H9 (cell line): ENCODE measurements around the gene PHTF2. TPM values are rescaled to one million over a fixed set of nuclear protein-coding genes. Genes with fewer than 3 reads are reported as not detected.

Source experiments
- DNase-seq: peaks from one replicate; pipeline ENCODE4 v3.0.0-alpha.2; 2017
- H2AFZ ChIP-seq: one replicate; pipeline ENCODE4 v1.6.1; 2013; ENCODE audit warnings: mild to moderate bottlenecking, low read length, control low read depth, moderate library complexity
- H2AK5ac ChIP-seq: 2 replicates; pipeline ENCODE4 v1.6.1; 2013; ENCODE audit warnings: low read length, control low read depth, mixed read lengths; ENCODE audit not compliant: insufficient read length
- H2BK120ac ChIP-seq: one replicate; pipeline ENCODE4 v1.6.1; 2013; ENCODE audit warnings: low read depth, mild to moderate bottlenecking, low read length, control low read depth, inconsistent platforms; ENCODE audit not compliant: poor library complexity, severe bottlenecking
- H2BK12ac ChIP-seq: 2 replicates; pipeline ENCODE4 v1.6.1; 2013; ENCODE audit warnings: low read length, control low read depth, mixed read lengths, low read depth; ENCODE audit not compliant: insufficient read length
- H2BK15ac ChIP-seq: 2 replicates; pipeline ENCODE4 v1.6.1; 2013; ENCODE audit warnings: low read depth, low read length, control low read depth
- H2BK20ac ChIP-seq: one replicate; pipeline ENCODE4 v1.6.1; 2013; ENCODE audit warnings: low read depth, mild to moderate bottlenecking, low read length, control low read depth, inconsistent platforms; ENCODE audit not compliant: poor library complexity, severe bottlenecking
- H2BK5ac ChIP-seq: 2 replicates; pipeline ENCODE4 v1.6.1; 2013; ENCODE audit warnings: low read length, control low read depth, mixed read lengths; ENCODE audit not compliant: insufficient read length
- H3K14ac ChIP-seq: 2 replicates; pipeline ENCODE4 v1.6.1; 2013; ENCODE audit warnings: low read length, control low read depth; ENCODE audit not compliant: insufficient read depth
- H3K18ac ChIP-seq: 2 replicates; pipeline ENCODE4 v1.6.1; 2013; ENCODE audit warnings: low read depth, mild to moderate bottlenecking, mixed read lengths, low read length, control low read depth; ENCODE audit not compliant: insufficient read length
- H3K23ac ChIP-seq: 2 replicates; pipeline ENCODE4 v1.6.1; 2013; ENCODE audit warnings: low read length, control low read depth, mixed read lengths, low read depth; ENCODE audit not compliant: insufficient read length
- H3K23me2 ChIP-seq: 2 replicates; pipeline ENCODE4 v1.6.1; 2013; ENCODE audit warnings: low read depth, mild to moderate bottlenecking, mixed read lengths, low read length, control low read depth; ENCODE audit not compliant: insufficient read length, poor library complexity, severe bottlenecking
- H3K27ac ChIP-seq: 2 replicates; pipeline ENCODE4 v1.5.1; 2013; ENCODE audit warnings: low read length, control low read depth, mixed read lengths, low read depth; ENCODE audit not compliant: insufficient read length
- H3K27me3 ChIP-seq: 2 replicates; pipeline ENCODE4 v1.6.1; 2013; ENCODE audit warnings: low read length, control low read depth, inconsistent platforms; ENCODE audit not compliant: insufficient read depth
- H3K4ac ChIP-seq: 2 replicates; pipeline ENCODE4 v1.6.1; 2013; ENCODE audit warnings: low read depth, mild to moderate bottlenecking, control low read depth, inconsistent platforms, low read length, moderate library complexity
- H3K4me1 ChIP-seq: 2 replicates; pipeline ENCODE4 v1.6.1; 2013; ENCODE audit warnings: low read length, control low read depth, inconsistent platforms; ENCODE audit not compliant: insufficient read depth
- H3K4me2 ChIP-seq: 2 replicates; pipeline ENCODE4 v1.6.1; 2013; ENCODE audit warnings: low read length, control low read depth, mixed read lengths; ENCODE audit not compliant: insufficient read length, insufficient read depth
- H3K56ac ChIP-seq: 2 replicates; pipeline ENCODE4 v1.6.1; 2013; ENCODE audit warnings: low read depth, mild to moderate bottlenecking, mixed read lengths, low read length, control low read depth; ENCODE audit not compliant: insufficient read length
- H3K79me1 ChIP-seq: 2 replicates; pipeline ENCODE4 v1.6.1; 2013; ENCODE audit warnings: low read depth, mild to moderate bottlenecking, moderate library complexity, low read length, control low read depth, inconsistent platforms; ENCODE audit not compliant: insufficient read depth, poor library complexity, severe bottlenecking
- H3K79me2 ChIP-seq: 2 replicates; pipeline ENCODE4 v1.6.1; 2013; ENCODE audit warnings: low read length, control low read depth, inconsistent platforms; ENCODE audit not compliant: insufficient read depth
- H3K9ac ChIP-seq: 2 replicates; pipeline ENCODE4 v1.6.1; 2013; ENCODE audit warnings: low read length, control low read depth, mixed read lengths; ENCODE audit not compliant: insufficient read length; ENCODE audit errors: extremely low read depth
- H3K9me3 ChIP-seq: one replicate; pipeline ENCODE4 v1.6.1; 2013; ENCODE audit warnings: low read depth, low read length, inconsistent platforms; ENCODE audit not compliant: control insufficient read depth
- H3T11ph ChIP-seq: one replicate; pipeline ENCODE4 v1.6.1; 2013; ENCODE audit warnings: mild to moderate bottlenecking, low read length, control low read depth, inconsistent platforms
- H4K20me1 ChIP-seq: one replicate; pipeline ENCODE4 v1.6.1; 2013; ENCODE audit not compliant: control insufficient read depth, insufficient read length, insufficient read depth
- H4K5ac ChIP-seq: 2 replicates; pipeline ENCODE4 v1.6.1; 2013; ENCODE audit warnings: low read depth, mild to moderate bottlenecking, mixed read lengths, low read length, control low read depth; ENCODE audit not compliant: insufficient read length
- H4K8ac ChIP-seq: replicated peaks from 2 replicates; pipeline ENCODE4 v1.6.1; 2013; ENCODE audit warnings: low read length, control low read depth, mixed read lengths, low read depth; ENCODE audit not compliant: insufficient read length
- H4K91ac ChIP-seq: 2 replicates; pipeline ENCODE4 v1.6.1; 2013; ENCODE audit warnings: low read depth, mild to moderate bottlenecking, moderate library complexity, mixed read lengths, low read length, control low read depth; ENCODE audit not compliant: insufficient read length
- H3K27ac Mint-ChIP-seq, 3 experiments: 2 replicates in 2 of 3; 3 replicates in 1 of 3; pipeline ENCODE4 v1.8.0; 2020 to 2021; ENCODE audit warnings: mixed read lengths in 3 of 3, mild to moderate bottlenecking in 1 of 3, moderate library complexity in 1 of 3
- H3K27me3 Mint-ChIP-seq: 2 replicates; pipeline ENCODE4 v1.8.0; 2021; ENCODE audit warnings: low read depth, mild to moderate bottlenecking, moderate library complexity, mixed read lengths
- H3K36me3 Mint-ChIP-seq, 3 experiments: 2 replicates in 2 of 3; 3 replicates in 1 of 3; pipeline ENCODE4 v1.8.0; 2020 to 2021; ENCODE audit warnings: low read depth in 3 of 3, mixed read lengths in 3 of 3; ENCODE audit not compliant: insufficient read depth in 1 of 3
- H3K4me1 Mint-ChIP-seq, 2 experiments: 2 replicates each; pipeline ENCODE4 v1.8.0; 2020; ENCODE audit warnings: mixed read lengths in 2 of 2
- H3K4me3 Mint-ChIP-seq, 2 experiments: 2 replicates in 1 of 2; 3 replicates in 1 of 2; pipeline ENCODE4 v1.8.0; 2020 to 2021; ENCODE audit warnings: mild to moderate bottlenecking in 2 of 2, mixed read lengths in 2 of 2, moderate library complexity in 1 of 2
- H3K9me3 Mint-ChIP-seq, 2 experiments: 2 replicates in 1 of 2; 3 replicates in 1 of 2; pipeline ENCODE4 v1.8.0; 2020; ENCODE audit warnings: mild to moderate bottlenecking in 2 of 2, mixed read lengths in 2 of 2, moderate library complexity in 1 of 2
- WGBS: extraction: QIAGEN DNeasy Blood & Tissue Kit; methylation state at CpG from one replicate; pipeline ENCODE4 v1.1.7; 2013; ENCODE audit warnings: missing lambda C conversion rate, low lambda C conversion rate, mixed read lengths; ENCODE audit not compliant: insufficient read length; ENCODE audit errors: extremely low coverage; 5-methylcytosine and 5-hydroxymethylcytosine counted together
- total RNA-seq: library from RNA; stranded (reverse); gene quantifications from 2 replicates; pipeline ENCODE4 v1.2.1, GENCODE V29; 2021
- TF ChIP-seq, protein P1 (sequence below): fragments of 200-600 bp; sonication (generic); conservative IDR thresholded peaks from 3 replicates; pipeline ENCODE4 v1.8.0; 2021; ENCODE audit warnings: antibody characterized with exemption, mild to moderate bottlenecking

PHTF2 gene
- total RNA-seq, 1 experiment from 2014 or later = 16.2 TPM

DNA sequence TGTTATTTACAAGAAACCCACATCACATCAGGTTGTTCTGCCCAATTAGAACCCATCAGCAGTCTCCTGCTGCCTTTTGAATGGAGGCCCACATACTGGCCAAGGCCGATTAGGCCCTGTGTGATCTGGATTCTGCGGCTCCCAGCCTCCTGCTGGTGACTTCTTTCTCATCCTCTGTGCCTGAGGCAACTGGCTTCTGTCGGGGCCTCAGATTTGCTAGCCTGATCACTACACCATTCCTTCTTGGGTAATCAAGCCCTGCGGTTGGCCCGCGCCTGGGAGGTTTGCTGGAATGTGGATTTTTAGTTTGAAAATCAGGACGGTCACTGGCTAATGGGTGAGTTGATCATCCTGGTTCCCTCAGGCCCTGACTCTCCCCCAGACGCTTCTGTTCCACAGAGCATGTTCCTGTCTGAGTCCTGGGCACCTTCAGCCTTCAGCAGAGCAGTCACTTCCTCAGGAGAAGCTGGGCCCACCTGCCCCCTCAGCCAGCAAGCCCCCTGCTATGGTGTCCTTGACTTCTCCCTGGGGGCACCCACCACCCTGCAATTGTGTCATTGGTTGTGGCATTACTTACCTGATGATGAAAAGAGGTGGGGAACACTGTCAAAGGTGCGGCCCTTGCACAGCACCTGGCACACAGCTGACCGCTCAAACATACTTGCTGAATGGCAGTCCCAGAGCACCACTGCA is 207.6 kb downstream of the PHTF2 start:
- no peak overlapping the region for H4K5ac ChIP-seq
- no CpG with 5 or more reads among the region's 10 CpGs for WGBS
- H3K23ac ChIP-seq = no peak overlapping the region
- H2BK5ac ChIP-seq = no peak overlapping the region
- H3K4me1 Mint-ChIP-seq = no peaks in the 10 kb centered on the region
- H3K27ac Mint-ChIP-seq = no peak overlapping the region; a peak in 1 of 7 replicates
- no peaks in the 10 kb centered on the region for H3K27me3 ChIP-seq
- no peak overlapping the region for H2AFZ ChIP-seq
- H4K20me1 ChIP-seq = no peaks in the 10 kb centered on the region
- H4K91ac ChIP-seq = no peak overlapping the region
- no peaks in the 10 kb centered on the region for H3K9me3 ChIP-seq
- H2BK15ac ChIP-seq = no peak overlapping the region
- H3K79me1 ChIP-seq = no peaks in the 10 kb centered on the region
- H3K9me3 Mint-ChIP-seq = no peaks in the 10 kb centered on the region
- no peak overlapping the region for H3K14ac ChIP-seq
- H3K4me1 ChIP-seq = no peaks in the 10 kb centered on the region
- no peak overlapping the region for H3K27ac ChIP-seq
- no peaks in the 10 kb centered on the region for H3K23me2 ChIP-seq
- no peaks in the 10 kb centered on the region for H3K27me3 Mint-ChIP-seq
- no peak overlapping the region for H3K56ac ChIP-seq
- H2BK20ac ChIP-seq = no peak overlapping the region
- peak; percentile 69 for DNase-seq
- H4K8ac ChIP-seq = no peak overlapping the region
- TF ChIP-seq, protein P1, sequence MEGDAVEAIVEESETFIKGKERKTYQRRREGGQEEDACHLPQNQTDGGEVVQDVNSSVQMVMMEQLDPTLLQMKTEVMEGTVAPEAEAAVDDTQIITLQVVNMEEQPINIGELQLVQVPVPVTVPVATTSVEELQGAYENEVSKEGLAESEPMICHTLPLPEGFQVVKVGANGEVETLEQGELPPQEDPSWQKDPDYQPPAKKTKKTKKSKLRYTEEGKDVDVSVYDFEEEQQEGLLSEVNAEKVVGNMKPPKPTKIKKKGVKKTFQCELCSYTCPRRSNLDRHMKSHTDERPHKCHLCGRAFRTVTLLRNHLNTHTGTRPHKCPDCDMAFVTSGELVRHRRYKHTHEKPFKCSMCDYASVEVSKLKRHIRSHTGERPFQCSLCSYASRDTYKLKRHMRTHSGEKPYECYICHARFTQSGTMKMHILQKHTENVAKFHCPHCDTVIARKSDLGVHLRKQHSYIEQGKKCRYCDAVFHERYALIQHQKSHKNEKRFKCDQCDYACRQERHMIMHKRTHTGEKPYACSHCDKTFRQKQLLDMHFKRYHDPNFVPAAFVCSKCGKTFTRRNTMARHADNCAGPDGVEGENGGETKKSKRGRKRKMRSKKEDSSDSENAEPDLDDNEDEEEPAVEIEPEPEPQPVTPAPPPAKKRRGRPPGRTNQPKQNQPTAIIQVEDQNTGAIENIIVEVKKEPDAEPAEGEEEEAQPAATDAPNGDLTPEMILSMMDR = peak; percentile 36; the same call in 1 of the 3 replicates
- no peak overlapping the region for H2AK5ac ChIP-seq
- H3K4ac ChIP-seq = no peak overlapping the region
- no peak overlapping the region for H3K18ac ChIP-seq
- H2BK120ac ChIP-seq = no peak overlapping the region
- H3K4me2 ChIP-seq = no peak overlapping the region
- no peaks in the 10 kb centered on the region for H3K36me3 Mint-ChIP-seq
- no peaks in the 10 kb centered on the region for H3K79me2 ChIP-seq
- H3K9ac ChIP-seq = no peak overlapping the region
- H3K4me3 Mint-ChIP-seq = no peak overlapping the region
- H3T11ph ChIP-seq = no peak overlapping the region
- H2BK12ac ChIP-seq = no peak overlapping the region

Other genes with a start within 250 kb of the PHTF2 start
- gene RSBN1L, start 102.3 kb upstream of the PHTF2 start, total RNA-seq = 20.6 and 20.7 TPM in 2 replicates
- gene TMEM60, start 339 bp upstream of the PHTF2 start, total RNA-seq = 14.3 and 14.4 TPM in 2 replicates